DMS153 (cell line): Measurements from ENCODE around the gene CCNB1.
"Not testable (repeated sequence)": the region's sequence is repeated elsewhere in the genome, so short reads cannot be mapped to it uniquely, and the experiment has no call there.

ENCODE experiments used
- DNase-seq: peaks from one replicate; lab custom pipeline; 2025; lab: John Stamatoyannopoulos, UW

Gene CCNB1

DNA sequence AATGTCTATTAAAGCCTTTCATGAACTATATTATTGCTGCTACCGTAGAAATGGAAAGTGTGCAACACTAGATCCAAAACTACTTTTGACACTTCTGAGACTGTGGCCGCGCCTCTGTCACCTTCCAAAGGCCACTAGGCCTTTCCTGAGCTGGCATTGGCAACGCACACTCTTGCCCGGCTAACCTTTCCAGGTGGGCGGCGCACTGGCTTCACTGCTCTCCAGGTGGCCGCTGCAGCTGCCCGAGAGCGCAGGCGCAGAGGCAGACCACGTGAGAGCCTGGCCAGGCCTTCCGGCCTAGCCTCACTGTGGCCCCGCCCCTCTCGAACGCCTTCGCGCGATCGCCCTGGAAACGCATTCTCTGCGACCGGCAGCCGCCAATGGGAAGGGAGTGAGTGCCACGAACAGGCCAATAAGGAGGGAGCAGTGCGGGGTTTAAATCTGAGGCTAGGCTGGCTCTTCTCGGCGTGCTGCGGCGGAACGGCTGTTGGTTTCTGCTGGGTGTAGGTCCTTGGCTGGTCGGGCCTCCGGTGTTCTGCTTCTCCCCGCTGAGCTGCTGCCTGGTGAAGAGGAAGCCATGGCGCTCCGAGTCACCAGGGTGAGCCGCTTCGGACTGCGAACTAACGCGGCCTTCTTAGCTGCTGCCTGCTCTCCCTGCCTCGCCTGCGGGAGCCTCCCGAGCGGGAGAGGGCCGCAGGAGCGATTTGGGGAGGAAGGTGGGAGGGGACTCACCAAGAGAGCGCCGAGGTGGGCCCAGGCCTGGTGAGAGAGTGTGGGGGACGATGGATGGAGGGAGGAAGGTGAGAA is at the start of gene CCNB1:
CCNB1 (plus strand) TSS at position 465 of the 807 bp plus-strand sequence; CDS start at position 578, 113 bp downstream.
- DNase-seq = peak; percentile 92

- DNase-seq = no peak
Observed at GRCh38 chr5:69129413-69129812, 37.5 kb upstream of the CCNB1 start.

- no peak for DNase-seq
Observed at GRCh38 chr5:69130241-69130640, 36.7 kb upstream of the CCNB1 start.

DNA sequence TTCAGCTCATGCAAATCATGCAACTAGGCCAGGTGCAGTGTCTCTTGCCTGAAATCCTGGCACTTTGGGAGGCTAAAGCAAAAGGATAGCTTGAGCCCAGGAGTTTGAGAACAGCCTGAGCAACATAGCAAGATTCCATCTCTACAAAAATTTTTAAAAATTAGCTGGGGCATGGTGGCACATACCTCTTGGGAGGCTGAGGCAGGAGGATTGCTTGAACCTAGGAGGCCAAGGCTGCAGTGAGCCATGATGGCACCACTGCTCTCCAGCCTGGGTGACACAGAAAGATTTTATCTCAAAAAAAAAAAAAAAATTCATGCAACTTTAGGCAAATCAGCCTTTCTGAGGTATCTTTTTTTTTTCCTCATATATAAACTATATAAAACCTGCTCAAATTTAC is 35.6 kb upstream of the CCNB1 start:
- DNase-seq = no peak

GRCh38 chr5:69134126-69134525 is 32.8 kb upstream of the CCNB1 start:
- no peak for DNase-seq

DNA sequence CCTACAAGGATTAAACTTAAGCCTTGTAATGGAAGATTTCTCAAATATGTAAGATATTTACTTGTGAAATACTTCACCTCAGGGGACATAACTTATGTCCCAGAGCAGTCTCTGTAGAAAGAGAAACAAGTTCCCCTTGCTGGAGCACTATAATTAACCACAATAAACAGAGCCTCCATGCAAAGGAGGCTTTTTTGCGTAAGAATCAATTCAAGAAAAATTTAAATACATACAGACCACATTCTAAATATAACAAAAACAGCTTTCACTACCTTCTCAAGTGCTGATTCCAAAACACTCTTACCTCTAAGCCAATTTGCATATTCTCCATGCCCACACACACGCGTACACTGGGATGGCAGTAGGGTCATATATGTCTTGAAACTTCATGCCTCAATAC is 30.7 kb upstream of the CCNB1 start:
- DNase-seq = no peak

GRCh38 chr5:69137208-69137607 is 29.7 kb upstream of the CCNB1 start:
- DNase-seq = not testable (repeated sequence)

DNA sequence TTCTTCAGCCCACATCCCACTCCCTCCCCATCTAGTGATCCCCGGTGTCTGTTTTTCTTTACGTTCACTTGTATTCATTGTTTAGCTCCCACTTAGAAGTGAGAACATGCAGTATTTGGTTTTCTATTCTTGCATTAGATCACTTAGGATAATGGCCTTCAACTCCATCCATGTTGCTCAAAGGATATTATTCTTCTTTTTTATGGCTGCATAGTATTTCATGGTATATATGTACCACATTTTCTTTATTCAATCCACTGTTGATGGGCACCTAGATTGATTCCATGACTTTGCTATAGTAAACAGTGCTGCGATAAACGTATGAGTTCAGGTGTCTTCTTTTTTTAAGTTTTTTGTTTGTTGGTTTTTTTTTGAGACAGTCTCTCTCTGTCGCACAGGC is 29.1 kb upstream of the CCNB1 start:
- DNase-seq = no peak

- DNase-seq = no peak
Observed at GRCh38 chr5:69138766-69139165, 28.2 kb upstream of the CCNB1 start.

DNA sequence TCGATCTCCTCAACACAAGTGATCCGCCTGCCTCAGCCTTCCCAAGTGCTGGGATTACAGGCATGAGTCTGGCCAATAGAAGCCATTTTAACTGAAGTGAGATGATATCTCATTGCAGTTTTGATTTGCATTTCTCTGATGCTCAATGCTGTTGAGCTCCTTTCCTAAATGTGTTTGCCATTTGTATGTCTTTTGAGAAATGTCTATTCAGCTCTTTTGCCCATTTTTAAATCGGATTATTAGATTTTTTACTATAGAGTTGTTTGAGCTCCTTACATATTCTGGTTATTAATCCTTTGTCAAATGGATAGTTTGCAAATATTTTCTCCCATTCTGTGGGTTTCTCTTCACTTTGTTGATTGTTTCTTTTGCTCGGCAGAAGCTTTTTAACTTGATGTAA is 26.7 kb upstream of the CCNB1 start:
- DNase-seq = not testable (repeated sequence)

DNA sequence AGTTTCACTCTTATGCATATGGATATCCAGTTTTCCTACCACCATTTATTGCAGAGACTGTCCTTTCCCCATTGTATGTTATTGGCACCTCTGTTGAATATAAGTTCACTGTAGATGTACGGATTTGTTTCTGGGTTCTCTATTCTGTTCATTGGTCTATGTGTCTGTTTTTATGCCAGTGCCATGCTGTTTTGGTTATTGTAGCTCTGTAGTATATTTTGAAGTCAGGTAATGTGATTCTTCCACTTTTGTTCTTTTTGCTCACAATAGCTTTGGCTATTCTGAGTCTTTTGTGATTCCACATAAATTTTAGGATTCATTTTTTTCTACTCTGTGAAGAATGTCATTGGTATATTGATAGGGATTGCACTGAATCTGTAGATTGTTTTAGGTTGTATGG is 26.1 kb upstream of the CCNB1 start:
- no peak for DNase-seq

- not testable (repeated sequence) for DNase-seq
Observed at GRCh38 chr5:69148576-69148975, 18.4 kb upstream of the CCNB1 start.

- no peak for DNase-seq
Observed at GRCh38 chr5:69148981-69149675, 17.8 kb upstream of the CCNB1 start.

GRCh38 chr5:69149676-69150010 is 17.3 kb upstream of the CCNB1 start:
- no peak for DNase-seq

DNA sequence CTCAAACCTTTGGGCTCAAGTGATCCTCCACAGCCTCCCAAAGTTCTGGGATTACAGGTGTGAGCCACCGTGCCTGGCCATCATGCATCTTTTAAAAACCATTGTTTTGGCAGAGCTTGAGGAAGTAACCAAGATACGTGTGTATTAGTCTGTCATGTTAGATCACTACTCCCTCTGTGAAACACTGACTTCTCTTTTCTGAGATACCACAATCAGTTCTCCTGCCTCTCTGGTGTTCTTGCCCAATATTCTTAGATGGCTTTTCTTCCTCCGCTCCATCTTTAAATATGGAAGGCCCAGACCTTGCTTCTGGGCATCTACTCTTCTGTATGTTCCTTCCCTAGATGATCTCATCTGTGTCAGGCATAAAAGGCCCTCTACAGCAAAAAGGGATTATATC is 14.2 kb upstream of the CCNB1 start:
- DNase-seq = no peak

GRCh38 chr5:69156456-69156855 is 10.5 kb upstream of the CCNB1 start:
- no peak for DNase-seq

GRCh38 chr5:69158039-69158438 is 8.9 kb upstream of the CCNB1 start:
- DNase-seq = no peak

GRCh38 chr5:69160651-69161050 is 6.3 kb upstream of the CCNB1 start:
- no peak for DNase-seq

- DNase-seq = no peak
Observed at GRCh38 chr5:69167493-69167855, 524 bp downstream of the CCNB1 start.

DNA sequence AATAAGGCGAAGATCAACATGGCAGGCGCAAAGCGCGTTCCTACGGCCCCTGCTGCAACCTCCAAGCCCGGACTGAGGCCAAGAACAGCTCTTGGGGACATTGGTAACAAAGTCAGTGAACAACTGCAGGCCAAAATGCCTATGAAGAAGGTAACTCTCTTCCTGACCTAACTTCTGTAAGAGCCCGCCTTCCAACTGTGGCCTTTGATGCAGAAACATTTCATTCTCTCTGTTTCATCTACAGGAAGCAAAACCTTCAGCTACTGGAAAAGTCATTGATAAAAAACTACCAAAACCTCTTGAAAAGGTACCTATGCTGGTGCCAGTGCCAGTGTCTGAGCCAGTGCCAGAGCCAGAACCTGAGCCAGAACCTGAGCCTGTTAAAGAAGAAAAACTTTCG is 979 bp downstream of the CCNB1 start:
- no peak for DNase-seq

- DNase-seq = no peak
Observed at GRCh38 chr5:69170495-69170894, 3.5 kb downstream of the CCNB1 start.

- DNase-seq = no peak
Observed at GRCh38 chr5:69170969-69171368, 4.0 kb downstream of the CCNB1 start.

DNA sequence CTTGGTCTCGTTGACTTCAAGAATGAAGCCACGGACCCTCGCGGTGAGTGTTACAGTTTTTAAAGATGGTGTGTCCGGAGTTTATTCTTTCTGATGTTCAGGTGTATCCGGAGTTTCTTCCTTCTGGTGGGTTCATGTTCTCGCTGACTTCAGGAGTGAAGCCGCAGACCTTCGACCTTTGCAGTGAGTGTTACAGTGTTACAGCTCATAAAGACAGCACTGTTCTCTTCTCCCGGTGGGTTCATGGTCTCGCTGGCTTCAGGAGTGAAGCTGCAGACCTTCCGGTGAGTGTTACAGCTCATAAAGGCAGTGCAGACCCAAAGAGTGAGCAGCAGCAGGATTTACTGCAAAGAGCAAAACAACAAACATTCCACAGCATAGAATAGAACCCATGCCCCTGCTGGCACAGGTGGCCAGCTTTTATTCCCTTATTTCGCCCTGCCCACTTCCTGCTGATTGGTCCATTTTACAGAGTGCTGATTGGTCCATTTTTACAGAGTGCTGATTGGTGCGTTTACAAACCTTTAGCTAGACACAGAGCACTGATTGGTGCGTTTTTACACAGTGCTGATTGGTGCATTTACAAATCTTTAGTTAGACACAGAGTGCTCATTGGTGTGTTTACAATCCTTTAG is 14.8 kb downstream of the CCNB1 start:
- not testable (repeated sequence) for DNase-seq
